Ureter (tissue), 1 donor: ENCODE measurements around the gene RFC1. TPM values are rescaled to one million over a fixed set of nuclear protein-coding genes. Genes with fewer than 3 reads are reported as not detected.
"Not testable (repeated sequence)": the region's sequence is repeated elsewhere in the genome, so short reads cannot be mapped to it uniquely, and the experiment has no call there.

ENCODE experiments used
- DNase-seq: peaks from one replicate; pipeline ENCODE4 v3.0.0-alpha.2; 2020; ENCODE audit warnings: low spot score
- total RNA-seq: library from RNA; stranded (reverse); gene quantifications from one replicate; pipeline ENCODE4 v1.2.4, GENCODE V29; 2023
- donor health status: DM: yes; HTN: yes; CAD: no.

Gene RFC1
- total RNA-seq, 1 donor from 2014 or later, result 59.4 TPM

- DNase-seq, result no peak
Measured at GRCh38 chr4:39357002-39357401, 9.2 kb downstream of the RFC1 start.

- no peak for DNase-seq
Measured at GRCh38 chr4:39354254-39354552, 12.0 kb downstream of the RFC1 start.

- DNase-seq, result no peak
Measured at GRCh38 chr4:39353478-39354253, 12.5 kb downstream of the RFC1 start.

- not testable (repeated sequence) for DNase-seq
Measured at GRCh38 chr4:39353149-39353477, 13.0 kb downstream of the RFC1 start.

GRCh38 chr4:39349326-39349725 lies 16.8 kb downstream of the RFC1 start:
- no peak for DNase-seq

GRCh38 chr4:39348371-39349315 lies 17.5 kb downstream of the RFC1 start:
- no peak for DNase-seq

GRCh38 chr4:39346856-39347519 lies 19.2 kb downstream of the RFC1 start:
- DNase-seq, result no peak

- no peak for DNase-seq
Measured at GRCh38 chr4:39342731-39343130, 23.4 kb downstream of the RFC1 start.

GRCh38 chr4:39341075-39341725 lies 25.0 kb downstream of the RFC1 start:
- DNase-seq, result no peak

- no peak for DNase-seq
Measured at GRCh38 chr4:39339968-39340367, 26.2 kb downstream of the RFC1 start.

- DNase-seq, result no peak
Measured at GRCh38 chr4:39337841-39338240, 28.3 kb downstream of the RFC1 start.

- DNase-seq, result no peak
Measured at GRCh38 chr4:39335566-39335965, 30.6 kb downstream of the RFC1 start.

GRCh38 chr4:39331191-39331590 lies 35.0 kb downstream of the RFC1 start:
- no peak for DNase-seq

- no peak for DNase-seq
Measured at GRCh38 chr4:39330353-39330752, 35.8 kb downstream of the RFC1 start.

- no peak for DNase-seq
Measured at GRCh38 chr4:39326468-39326977, 39.6 kb downstream of the RFC1 start.

- DNase-seq, result no peak
Measured at GRCh38 chr4:39324897-39325613, 41.1 kb downstream of the RFC1 start.

GRCh38 chr4:39324446-39324845 lies 41.7 kb downstream of the RFC1 start:
- DNase-seq, result no peak

- DNase-seq, result no peak
Measured at GRCh38 chr4:39323821-39324220, 42.3 kb downstream of the RFC1 start.

- no peak for DNase-seq
Measured at GRCh38 chr4:39320381-39321115, 45.6 kb downstream of the RFC1 start.

GRCh38 chr4:39319676-39320075 lies 46.5 kb downstream of the RFC1 start:
- no peak for DNase-seq

- no peak for DNase-seq
Measured at GRCh38 chr4:39312816-39313215, 53.3 kb downstream of the RFC1 start.
